Measurements from ENCODE around the gene VSIG8.

VSIG8 gene

DNA sequence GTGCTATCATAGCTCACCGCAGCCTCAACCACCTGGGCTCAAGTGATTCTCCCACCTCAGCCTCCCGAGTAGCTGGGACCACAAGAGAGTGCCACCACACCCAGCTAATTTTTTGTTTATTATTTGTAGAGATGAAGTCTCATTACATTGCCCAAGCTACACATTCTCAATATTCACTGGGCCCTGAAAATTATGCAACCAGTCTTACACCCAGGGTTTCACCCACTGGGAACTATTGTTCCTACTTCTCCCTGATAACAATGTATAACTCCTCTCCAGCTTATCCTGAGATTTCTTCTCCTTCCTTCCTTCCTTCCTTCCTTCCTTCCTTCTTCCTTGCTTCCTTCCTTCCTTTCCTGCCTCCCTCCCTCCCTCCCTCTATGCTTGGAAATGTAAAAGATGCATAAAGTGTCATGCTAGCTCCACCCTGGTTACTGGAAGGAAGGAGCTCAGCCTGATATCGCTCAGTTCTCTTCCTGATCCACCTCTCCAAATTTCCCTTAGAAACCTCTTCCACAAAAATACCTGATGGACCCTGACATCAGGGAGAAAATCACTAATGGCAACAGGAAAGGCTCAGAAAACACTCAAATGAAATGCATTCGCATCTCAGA is 11.2 kb upstream of the VSIG8 start:
- no peak for DNase-seq (ENCODE audit: extremely low read depth, insufficient read length)
- TF ChIP-seq, protein P1, sequence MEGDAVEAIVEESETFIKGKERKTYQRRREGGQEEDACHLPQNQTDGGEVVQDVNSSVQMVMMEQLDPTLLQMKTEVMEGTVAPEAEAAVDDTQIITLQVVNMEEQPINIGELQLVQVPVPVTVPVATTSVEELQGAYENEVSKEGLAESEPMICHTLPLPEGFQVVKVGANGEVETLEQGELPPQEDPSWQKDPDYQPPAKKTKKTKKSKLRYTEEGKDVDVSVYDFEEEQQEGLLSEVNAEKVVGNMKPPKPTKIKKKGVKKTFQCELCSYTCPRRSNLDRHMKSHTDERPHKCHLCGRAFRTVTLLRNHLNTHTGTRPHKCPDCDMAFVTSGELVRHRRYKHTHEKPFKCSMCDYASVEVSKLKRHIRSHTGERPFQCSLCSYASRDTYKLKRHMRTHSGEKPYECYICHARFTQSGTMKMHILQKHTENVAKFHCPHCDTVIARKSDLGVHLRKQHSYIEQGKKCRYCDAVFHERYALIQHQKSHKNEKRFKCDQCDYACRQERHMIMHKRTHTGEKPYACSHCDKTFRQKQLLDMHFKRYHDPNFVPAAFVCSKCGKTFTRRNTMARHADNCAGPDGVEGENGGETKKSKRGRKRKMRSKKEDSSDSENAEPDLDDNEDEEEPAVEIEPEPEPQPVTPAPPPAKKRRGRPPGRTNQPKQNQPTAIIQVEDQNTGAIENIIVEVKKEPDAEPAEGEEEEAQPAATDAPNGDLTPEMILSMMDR (IDR thresholded peaks at IDR 0.05; ENCODE audit: insufficient read depth, low read length, poor library complexity, severe bottlenecking) = no peak
- no peaks in the 10 kb centered on the region for H3K36me3 ChIP-seq (ENCODE audit: control insufficient read depth, insufficient read depth, low read length)

DNA sequence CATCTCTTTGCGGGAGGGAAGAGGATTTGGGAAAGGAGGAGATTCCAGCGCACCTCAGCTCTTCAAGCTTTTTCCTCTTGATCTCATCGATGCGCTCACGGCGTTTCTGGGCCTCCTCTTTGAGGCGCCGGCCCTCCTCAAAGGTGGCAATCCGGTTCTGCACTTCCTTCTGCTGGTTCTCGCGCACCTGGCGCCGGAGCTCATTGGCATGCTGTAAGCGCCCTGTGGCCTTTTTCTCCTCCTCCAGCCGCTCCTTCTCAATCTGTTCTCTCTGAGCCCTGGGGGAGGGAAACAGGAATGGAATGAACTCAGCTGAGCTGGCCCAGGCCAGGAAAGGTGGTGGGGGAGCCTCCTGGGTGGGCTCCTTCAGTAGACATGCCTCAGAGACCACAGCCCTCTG is 10.4 kb upstream of the VSIG8 start:
- DNase-seq (ENCODE audit: extremely low read depth, insufficient read length) = no peak
- TF ChIP-seq, protein P1 (IDR thresholded peaks at IDR 0.05; ENCODE audit: insufficient read depth, low read length, poor library complexity, severe bottlenecking) = no peak
- Histone ChIP-seq H3K36me3 (ENCODE audit: control insufficient read depth, insufficient read depth, low read length) (no peaks in the 10 kb centered on the region), H3K4me3 (replicated peaks; ENCODE audit: low read depth, low read length) (no peak overlapping the region), H3K27me3 (replicated peaks; ENCODE audit: control insufficient read depth, insufficient read depth, low read length) (no peaks in the 10 kb centered on the region; the same call in 1 of the 2 replicates)

More for the DNA sequence above, 11.2 kb upstream of the VSIG8 start:
- H3K4me3 ChIP-seq (replicated peaks; ENCODE audit: low read depth, low read length) = no peak overlapping the region
- H3K27me3 ChIP-seq (replicated peaks; ENCODE audit: control insufficient read depth, insufficient read depth, low read length) = no peaks in the 10 kb centered on the region; the same call in 1 of the 2 replicates

GRCh38 chr1:159870704-159871103 is 8.2 kb upstream of the VSIG8 start:
- no peaks in the 10 kb centered on the region for H3K36me3 ChIP-seq (ENCODE audit: control insufficient read depth, insufficient read depth, low read length)
- TF ChIP-seq, protein P1 (IDR thresholded peaks at IDR 0.05; ENCODE audit: insufficient read depth, low read length, poor library complexity, severe bottlenecking) = no peak
- no peaks in the 10 kb centered on the region; the same call in none of the 2 replicates for H3K27me3 ChIP-seq (replicated peaks; ENCODE audit: control insufficient read depth, insufficient read depth, low read length)
- DNase-seq (ENCODE audit: extremely low read depth, insufficient read length) = no peak
- no peak overlapping the region for H3K4me3 ChIP-seq (replicated peaks; ENCODE audit: low read depth, low read length)

DNA sequence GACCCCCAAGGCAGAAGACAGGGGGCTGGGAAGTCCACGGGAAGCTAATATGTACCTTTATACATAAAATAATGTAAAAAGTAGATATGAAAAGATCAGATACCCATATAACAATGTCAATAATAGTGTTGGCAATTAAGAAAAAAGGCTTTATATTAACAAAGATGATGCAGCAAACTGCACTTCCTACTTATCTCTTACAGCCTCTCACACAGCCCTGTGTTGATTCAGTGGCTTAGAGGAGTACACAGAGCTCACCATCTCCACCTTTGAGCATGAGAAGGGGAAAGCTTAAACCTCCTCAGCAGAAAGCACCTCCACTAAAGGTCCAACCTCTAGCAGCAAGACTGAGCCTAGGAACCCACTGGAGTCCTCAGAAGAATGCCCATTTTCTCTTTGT is 7.2 kb upstream of the VSIG8 start:
- H3K4me3 ChIP-seq (replicated peaks; ENCODE audit: low read depth, low read length) = no peak overlapping the region
- H3K36me3 ChIP-seq (ENCODE audit: control insufficient read depth, insufficient read depth, low read length) = no peaks in the 10 kb centered on the region
- no peaks in the 10 kb centered on the region; the same call in none of the 2 replicates for H3K27me3 ChIP-seq (replicated peaks; ENCODE audit: control insufficient read depth, insufficient read depth, low read length)
- TF ChIP-seq, protein P1 (IDR thresholded peaks at IDR 0.05; ENCODE audit: insufficient read depth, low read length, poor library complexity, severe bottlenecking) = no peak
- DNase-seq (ENCODE audit: extremely low read depth, insufficient read length) = no peak

DNA sequence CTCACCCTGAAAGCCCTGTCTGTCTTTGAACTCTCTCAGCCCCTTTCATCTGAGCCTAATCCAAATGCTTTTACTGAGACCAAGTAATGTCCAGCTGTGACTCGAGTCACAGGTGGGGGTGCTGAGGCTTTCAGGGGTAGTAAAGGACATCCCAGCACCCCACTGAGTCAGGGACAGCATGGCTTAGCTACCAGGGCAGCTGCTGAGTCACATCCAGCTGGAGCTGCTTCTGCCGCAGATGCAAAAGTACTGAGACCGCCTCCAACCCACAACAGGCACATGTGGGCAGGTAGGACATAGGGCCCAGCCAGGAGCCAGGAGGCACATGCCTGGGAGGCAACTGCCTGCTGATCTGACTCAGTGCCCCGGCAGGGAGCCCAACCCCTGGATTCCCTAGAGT is 6.7 kb upstream of the VSIG8 start:
- H3K27me3 ChIP-seq (replicated peaks; ENCODE audit: control insufficient read depth, insufficient read depth, low read length) = no peaks in the 10 kb centered on the region; the same call in none of the 2 replicates
- TF ChIP-seq, protein P1 (IDR thresholded peaks at IDR 0.05; ENCODE audit: insufficient read depth, low read length, poor library complexity, severe bottlenecking) = no peak
- no peak overlapping the region for H3K4me3 ChIP-seq (replicated peaks; ENCODE audit: low read depth, low read length)
- H3K36me3 ChIP-seq (ENCODE audit: control insufficient read depth, insufficient read depth, low read length) = no peaks in the 10 kb centered on the region
- DNase-seq (ENCODE audit: extremely low read depth, insufficient read length) = no peak
